K562 treated with DMSO at 1 percent for 12 hours (cell line): ENCODE results near the gene SEMA3D. TPM values are rescaled to one million over a fixed set of nuclear protein-coding genes. Genes with fewer than 3 reads are reported as not detected.

ENCODE experiments used
- total RNA-seq: library from RNA; unstranded; fragments of 300-600 nt; gene quantifications from 2 replicates; pipeline ENCODE4 v1.2.3, GENCODE V29; 2022; ENCODE audit not compliant: insufficient read depth

Gene SEMA3D
- total RNA-seq: 0.09 TPM in 1 of 2 replicates, not detected in the other

GRCh38 chr7:85186521-85187241 is at the start of gene SEMA3D:
Gene SEMA3D, minus strand, starts transcription at chr7:85187056. Its CDS starts 65,165 bp downstream, at chr7:85121891.

